GM19452 (cell line): ENCODE results near the gene IGFN1.

ENCODE experiments used
- ATAC-seq: cut with Tn5 transposase; IDR thresholded peaks from one replicate; pipeline ENCODE4 v1.9.1; 2021; ENCODE audit not compliant: unreplicated experiment

Gene IGFN1

GRCh38 chr1:201261771-201262547 is 71.3 kb downstream of the IGFN1 start:
- ATAC-seq = no peak

GRCh38 chr1:201262963-201263608 is 72.5 kb downstream of the IGFN1 start:
- no peak for ATAC-seq

- no peak for ATAC-seq
Measured at GRCh38 chr1:201264072-201264471, 73.4 kb downstream of the IGFN1 start.

GRCh38 chr1:201264554-201264953 is 73.9 kb downstream of the IGFN1 start:
- ATAC-seq = no peak

GRCh38 chr1:201265756-201266155 is 75.1 kb downstream of the IGFN1 start:
- ATAC-seq = no peak

GRCh38 chr1:201266276-201266675 is 75.7 kb downstream of the IGFN1 start:
- no peak for ATAC-seq

GRCh38 chr1:201266774-201267173 is 76.2 kb downstream of the IGFN1 start:
- ATAC-seq = no peak

- no peak for ATAC-seq
Measured at GRCh38 chr1:201267481-201268229, 77.0 kb downstream of the IGFN1 start.

GRCh38 chr1:201268604-201269151 is 78.1 kb downstream of the IGFN1 start:
- no peak for ATAC-seq

GRCh38 chr1:201269281-201269680 is 78.7 kb downstream of the IGFN1 start:
- ATAC-seq = no peak

- no peak for ATAC-seq
Measured at GRCh38 chr1:201269900-201270410, 79.3 kb downstream of the IGFN1 start.

GRCh38 chr1:201270616-201271390 is 80.2 kb downstream of the IGFN1 start:
- no peak for ATAC-seq

GRCh38 chr1:201272799-201273198 is 82.2 kb downstream of the IGFN1 start:
- no peak for ATAC-seq

GRCh38 chr1:201274616-201275252 is 84.1 kb downstream of the IGFN1 start:
- no peak for ATAC-seq

- ATAC-seq = no peak
Measured at GRCh38 chr1:201275253-201275666, 84.6 kb downstream of the IGFN1 start.

GRCh38 chr1:201276891-201277290 is 86.3 kb downstream of the IGFN1 start:
- ATAC-seq = no peak

- ATAC-seq = no peak
Measured at GRCh38 chr1:201277441-201277840, 86.8 kb downstream of the IGFN1 start.
